NCI-H2107 (cell line): ENCODE results near the gene GALNT12.

Experiments
- DNase-seq: peaks from one replicate; lab custom pipeline; 2025; lab: John Stamatoyannopoulos, UW

Gene GALNT12

DNA sequence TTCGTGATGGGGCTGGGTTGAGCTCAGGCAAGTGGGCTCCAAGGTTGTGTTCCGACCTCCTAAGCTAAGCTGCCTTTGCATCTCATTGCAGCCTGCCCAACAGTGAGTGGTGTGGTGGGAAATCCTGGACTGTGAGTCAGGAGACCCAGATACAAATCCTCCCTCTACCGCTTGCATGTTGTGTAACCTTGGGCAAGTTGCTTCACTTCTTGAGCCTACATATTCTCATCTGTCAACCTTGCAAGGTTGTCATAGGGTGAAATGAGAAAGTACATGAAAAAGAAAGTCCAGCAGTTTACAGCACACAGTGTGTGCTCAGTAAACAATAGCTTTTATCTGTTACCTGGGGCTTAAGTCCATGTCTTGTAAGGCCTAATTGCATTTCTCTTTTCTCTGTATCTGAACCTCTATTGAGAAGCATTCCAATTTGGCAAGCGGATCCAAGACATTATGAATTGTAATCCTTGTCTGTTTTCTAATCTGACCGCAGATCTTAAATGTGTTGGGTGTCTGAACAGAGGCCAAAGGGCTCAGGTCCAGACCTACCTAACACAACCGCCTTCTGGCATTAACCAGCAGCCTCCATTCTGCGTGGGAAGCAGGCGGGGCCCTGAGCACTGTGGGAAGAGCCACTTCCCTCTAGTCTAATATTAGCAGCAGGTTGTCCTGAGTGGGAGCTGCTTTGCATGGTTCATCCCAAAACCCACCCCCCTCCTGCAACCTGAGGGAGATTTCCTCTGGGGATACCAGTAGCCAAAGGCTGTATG, 1.8 kb upstream of the GALNT12 start:
- no peak for DNase-seq

DNA sequence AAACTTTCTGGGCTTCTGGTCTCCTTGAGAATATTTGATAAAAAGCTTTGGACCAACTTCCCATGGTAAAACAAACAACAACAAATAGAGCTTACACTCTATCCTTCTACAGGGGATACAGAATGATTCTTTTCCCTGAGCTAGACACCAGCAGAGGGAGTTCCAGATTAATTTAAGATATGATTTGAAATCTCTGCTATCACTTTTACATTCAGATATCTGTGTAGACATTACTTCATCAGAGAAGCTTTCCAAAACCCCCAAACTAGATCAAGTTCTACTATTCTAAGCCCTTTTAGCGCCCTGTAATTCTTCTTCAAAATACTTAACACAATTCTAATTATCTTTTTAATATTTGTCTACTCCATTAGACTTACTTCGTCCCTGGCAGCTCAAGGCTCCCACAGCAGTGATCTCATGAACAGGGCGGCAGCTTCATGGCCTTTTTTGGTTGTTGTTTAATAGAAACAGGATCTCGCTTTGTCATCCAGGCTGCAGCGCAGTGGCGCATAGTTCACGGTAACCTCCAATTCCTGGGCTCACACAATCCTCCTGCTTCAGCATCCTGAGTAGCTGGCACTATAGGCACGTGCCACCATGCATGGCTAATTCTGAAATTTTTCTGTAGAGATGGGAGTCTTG, 955 bp upstream of the GALNT12 start:
- DNase-seq: no peak

DNA sequence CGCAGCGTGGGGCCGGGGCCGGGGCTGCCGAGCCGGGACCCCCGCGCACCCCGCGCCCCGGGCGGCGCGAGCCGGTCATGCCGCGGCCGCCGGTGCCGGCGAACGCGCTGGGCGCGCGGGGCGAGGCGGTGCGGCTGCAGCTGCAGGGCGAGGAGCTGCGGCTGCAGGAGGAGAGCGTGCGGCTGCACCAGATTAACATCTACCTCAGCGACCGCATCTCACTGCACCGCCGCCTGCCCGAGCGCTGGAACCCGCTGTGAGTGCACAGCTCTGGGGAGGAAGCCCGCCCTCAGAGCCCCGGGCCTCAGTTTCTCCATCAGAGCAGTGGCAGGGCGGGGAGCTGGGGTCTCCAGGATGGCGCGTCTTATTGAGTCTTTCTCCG, 335 bp downstream of the GALNT12 start:
- DNase-seq: no peak

DNA sequence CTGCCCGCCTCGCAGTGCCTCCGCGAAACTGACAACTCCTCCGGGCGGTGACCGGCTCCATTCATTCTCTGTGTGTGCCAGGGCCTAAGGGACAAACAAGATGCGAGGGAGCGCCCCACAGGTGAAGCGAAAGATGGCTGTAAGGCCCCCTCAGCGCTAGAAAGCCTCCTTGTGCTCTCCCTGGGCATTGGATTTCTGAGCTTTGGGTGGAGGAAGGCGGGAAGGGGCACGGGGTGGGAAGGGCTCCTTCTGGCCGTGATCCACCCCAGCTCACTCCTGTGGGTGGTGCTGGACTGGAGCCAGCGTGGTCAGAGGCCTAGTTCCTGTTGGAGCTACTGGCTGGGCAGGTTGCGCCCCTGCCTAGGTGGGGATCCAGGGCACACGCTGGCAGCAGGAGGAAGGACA, 943 bp downstream of the GALNT12 start:
- no peak for DNase-seq

DNA sequence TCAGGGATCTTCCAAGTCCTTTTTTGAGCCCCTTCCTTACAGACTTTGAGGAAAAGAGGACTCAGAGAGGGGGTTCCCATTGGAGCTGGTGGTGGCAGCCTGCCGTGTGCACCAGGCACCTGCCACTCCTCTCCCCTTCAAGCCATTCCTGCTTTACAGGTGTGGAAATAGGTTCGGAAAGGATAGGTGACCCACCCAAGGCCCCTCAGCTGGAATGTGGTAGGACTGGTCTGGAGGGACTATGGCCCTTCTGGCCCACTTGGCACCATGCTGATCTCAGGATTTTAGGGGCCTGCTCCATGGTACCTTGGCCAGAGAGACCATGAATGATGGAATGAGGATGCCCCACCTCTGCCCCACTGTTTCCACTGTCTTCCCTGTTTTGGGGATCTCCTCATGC, 1.4 kb downstream of the GALNT12 start:
- no peak for DNase-seq

DNA sequence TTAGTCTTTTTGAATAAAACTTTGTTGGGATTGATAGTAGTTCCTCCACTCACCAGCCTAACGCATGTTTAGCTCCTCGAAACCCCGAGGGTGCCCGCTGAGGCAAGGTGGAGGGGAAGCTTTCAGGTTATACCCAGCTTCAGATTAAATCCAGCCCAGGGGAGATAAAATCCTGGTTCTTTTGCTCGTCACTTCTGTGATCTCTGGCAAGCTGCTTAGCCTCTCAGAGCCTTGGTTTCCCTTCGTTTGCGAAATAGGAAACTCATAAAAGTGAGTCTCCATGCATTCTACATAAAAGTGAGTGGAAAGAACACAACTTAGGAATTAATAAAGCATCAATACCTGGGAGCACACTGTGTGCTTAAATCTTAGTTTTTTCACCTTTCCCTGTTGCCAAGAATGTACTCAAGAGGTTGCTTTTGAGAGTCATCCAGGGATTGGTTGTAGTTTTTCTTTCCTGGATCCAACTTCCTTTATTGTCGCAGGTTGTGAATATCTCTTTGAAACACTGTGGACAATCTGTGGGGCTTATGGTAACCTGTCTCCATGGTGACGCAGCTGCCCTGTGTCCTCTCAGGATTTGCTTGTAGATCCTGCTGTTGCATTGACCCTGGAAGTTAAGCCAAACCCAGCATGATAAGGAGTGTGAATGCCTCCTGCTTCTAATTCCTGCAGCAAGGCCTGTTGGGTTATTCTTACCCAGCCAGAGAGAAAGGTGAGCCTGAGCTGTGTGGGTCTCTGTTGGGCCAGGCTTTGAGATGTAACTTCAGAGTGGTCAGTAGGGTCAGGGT, 2.0 kb downstream of the GALNT12 start:
- no peak for DNase-seq

DNA sequence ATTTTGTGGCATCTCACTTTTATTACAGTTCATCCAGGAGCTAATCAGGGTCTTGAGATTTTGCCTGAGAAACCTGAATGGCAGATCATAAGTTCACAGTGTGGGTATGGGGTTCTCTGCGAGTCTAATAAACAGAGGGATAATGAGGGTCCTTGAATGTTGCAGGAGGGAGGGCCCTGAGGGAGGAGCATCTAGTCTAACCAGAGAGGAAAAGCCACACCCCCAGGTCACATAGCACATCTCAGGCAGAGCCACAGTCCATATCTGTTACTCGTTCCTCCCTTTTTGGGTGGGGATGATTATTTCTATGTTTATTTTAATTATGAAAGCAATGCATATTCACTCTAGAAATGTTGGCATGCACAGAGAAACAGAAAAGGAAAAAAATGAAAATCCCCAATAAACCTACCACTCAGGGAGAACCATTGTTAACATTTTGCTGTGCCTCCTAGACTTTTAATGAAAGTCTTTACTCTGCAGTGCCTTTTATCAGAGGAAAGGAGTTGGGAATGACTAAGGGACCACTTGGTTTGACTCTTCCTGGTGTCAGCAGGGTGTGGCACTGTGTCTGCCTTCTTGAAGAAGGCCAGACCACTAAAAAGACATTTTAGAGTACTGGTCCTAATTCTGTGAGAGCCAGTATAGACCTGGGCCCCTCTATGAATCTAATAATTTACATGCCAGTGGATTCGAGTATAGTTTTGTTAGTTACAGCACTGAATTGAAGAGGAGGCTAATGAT, 2.8 kb downstream of the GALNT12 start:
- no peak for DNase-seq

DNA sequence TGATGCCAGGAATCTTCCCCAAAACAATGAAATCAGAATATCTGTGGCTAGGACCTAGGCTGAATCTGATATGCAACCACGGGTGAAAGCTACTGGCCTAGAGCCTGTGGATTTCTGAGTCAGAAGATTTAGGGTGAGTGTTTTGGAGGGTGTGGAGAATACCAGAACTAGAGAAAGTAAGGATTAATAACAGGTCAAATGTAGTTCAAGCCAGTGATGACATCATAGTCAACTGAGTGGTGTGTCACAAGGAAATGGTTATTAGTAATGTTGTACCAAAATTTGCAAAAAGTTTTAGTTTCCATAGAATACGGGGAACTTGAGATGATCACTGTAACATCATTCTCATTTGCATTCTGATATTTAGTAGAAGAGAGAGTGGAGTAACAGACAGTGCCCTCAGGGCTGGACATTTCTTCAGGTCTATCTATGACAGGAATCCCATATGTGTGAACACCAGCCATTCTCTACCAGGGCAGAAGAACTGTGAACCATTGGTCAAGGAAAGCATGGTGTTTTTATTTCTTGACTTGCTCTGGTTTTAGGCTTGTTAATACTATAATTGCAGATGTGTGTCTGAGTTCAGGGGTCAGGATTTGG, 3.7 kb downstream of the GALNT12 start:
- DNase-seq: no peak

DNA sequence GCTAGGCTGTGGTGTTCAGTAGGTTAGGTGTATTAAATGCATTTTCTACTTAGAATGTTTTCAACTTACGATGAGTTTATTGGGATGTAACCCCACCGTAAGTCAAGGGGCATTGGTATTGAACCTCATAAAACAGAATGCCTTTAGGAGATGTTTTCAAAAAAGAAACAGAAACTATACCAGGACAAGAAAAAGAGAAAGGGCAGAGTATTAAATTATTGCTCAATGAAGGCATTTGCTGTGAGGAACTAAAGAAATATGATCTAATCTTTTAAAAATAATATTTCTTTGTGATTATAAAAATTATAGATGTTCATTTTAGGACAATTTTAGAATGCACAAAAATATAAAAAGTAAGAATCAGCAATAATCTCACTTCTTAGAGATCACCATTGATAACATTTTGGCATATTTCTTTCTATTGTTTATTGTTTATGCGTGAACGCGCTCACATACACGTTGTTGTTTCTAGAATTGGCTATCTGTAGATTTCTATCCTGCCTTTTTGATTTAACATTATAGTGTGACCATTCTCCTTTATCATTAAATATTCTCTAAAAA, 8.0 kb downstream of the GALNT12 start:
- DNase-seq: no peak

DNA sequence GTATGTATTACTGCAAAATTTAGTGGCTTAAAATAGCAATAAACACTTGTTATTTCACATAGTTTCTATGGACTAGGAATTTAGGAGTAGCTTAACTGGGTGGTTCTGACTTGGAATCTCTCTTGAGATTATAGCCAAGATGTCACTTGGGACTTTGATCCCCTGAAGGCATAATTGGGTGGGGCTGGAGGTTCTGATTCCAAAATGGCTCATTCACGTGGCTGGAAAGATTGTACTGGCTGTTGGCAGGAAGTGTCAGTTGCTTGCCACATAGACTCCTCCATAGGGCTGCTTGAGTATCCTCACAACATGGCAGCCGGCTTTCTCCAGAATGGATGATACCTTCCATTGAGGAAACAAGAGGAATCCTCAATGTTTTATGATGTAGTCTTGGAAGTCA, 11.3 kb downstream of the GALNT12 start:
- DNase-seq: no peak

DNA sequence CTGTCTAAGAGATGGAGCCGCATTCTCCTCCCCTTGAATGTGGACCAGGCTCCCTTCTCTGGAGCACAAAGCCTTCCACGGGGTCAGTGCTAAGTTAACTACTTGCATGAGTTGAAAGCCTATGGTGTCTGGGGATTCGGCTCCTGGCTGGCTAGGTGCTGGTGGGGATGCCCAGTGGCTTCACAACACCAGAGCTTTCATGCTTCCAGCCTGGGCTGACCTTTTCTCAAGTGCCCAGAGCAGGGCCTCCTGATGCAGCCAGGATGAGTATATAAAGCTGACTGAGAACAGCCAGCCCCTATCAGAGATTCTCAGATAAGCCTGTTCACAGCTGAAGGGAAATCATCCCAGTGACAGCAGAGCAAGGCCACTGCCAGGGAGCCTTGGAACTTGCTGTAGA, 11.8 kb downstream of the GALNT12 start:
- DNase-seq: no peak

DNA sequence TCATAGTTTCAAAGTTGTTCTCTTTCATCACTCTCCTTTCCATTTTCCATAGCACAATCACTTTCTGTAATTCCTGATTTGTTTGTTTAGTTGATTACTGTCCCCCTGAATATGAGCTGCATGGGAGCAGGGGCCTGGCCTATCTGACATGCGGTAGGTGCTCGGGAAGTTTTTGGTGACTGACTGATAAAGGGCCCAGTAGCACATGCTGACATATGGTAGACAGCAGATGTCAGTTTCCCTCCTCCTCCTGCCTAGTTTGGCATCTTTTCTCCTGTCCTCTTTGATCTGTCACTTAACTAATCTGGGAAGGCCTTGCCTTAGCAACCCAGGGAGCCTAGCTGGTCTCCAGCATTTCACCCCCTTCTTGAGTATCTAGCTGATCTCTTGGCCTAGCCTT, 14.4 kb downstream of the GALNT12 start:
- DNase-seq: no peak

DNA sequence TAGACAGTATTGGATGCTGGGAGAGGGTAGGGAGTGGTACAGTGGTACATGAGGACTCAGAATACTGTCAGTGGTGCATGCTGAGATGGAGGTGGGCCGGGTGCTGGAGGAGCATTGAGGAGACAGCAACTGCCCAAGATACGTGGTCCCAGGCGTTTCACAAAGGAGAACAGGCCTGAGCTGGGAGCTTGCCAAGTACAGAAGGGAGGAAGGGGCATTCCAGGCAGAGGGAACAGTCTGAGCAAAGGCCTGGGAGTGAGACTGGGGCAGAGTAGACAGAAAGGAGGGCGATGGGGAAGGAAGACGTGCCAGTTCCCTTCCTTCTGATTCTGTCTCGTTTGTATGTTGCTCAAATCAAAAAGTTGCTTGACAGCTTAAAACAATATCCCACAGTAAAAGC, 15.2 kb downstream of the GALNT12 start:
- DNase-seq: no peak

DNA sequence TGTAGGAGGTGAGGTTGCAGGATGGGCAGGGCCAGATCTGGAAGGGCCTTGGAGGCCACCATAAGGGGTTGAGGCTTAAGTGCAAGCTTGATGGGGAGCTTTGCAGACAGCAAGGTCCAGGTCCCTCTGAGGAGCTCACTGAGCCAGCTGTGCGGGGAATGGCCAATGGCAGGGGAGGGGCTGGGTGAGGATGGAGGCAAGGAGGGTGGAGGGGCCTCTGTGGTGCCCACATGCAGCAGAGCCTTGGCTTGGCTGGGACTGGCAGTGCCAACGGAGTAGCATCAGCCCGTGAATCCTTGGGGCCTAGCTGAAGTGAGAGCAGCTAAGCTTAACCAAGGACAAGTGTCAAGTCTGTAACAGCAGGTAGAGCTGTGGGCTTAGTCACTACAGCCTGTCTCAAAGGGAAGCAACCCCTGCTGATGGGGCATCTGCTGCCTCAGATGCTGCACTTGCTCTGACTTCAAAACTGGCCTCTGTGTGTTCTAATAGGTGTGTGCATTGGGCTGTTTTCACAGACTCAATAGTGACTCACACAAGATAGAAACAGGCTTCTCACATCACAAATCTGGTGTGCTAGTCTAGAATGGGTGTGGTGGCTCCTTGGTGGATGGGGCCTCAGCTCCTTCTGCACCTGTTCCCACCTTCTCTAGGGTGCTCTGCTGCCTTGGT, 16.3 kb downstream of the GALNT12 start:
- DNase-seq: no peak

DNA sequence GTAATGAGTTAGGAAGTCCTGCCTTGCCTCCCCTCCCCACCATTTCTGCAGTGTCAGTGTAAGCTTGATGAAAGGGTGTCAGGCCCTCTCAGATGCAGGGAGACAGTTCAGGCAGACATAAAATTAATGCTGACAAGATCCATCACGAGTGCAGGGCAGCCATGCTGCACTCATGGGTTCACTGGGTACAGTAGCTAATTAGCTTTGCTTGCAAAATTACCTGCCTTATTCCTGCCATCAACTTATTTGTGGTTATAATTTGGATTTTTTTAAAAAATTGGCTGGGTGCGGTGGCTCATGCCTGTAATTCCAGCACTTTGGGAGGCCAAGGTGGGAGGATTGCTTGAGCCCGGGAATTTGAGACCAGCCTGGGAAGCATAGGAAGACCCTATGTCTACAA, 17.9 kb downstream of the GALNT12 start:
- DNase-seq: no peak

DNA sequence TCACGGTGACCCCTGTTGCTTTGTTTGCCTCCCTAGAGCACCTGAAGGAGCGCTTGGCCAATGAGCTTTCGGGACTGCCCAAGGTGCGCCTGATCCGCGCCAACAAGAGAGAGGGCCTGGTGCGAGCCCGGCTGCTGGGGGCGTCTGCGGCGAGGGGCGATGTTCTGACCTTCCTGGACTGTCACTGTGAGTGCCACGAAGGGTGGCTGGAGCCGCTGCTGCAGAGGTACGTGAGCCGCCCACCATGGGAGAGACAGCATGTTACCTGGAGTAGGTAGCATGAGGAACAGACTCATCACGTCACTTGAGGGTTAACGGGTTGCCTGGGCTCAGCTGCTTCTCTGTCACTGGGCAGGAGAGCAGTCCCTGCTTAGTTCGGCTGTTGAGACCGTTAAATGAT, 19.2 kb downstream of the GALNT12 start:
- DNase-seq: no peak

DNA sequence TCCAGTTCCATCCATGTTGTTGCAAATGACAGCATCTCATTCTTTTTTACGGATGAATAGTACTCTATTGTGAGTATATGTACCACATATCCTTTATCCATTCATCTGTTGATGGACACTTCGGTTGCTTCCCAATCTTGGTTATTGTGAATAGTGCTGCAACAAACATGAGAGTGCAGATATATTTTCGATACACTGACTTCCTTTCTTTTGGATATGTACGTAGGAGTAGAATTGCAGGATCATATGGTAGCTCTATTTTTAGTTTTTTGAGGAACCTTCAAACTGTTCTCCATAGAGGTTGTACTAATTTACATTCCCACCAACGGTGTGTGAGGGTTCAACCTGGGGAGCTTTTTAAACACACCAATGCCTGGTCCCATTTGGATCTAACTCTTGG, 22.3 kb downstream of the GALNT12 start:
- no peak for DNase-seq

DNA sequence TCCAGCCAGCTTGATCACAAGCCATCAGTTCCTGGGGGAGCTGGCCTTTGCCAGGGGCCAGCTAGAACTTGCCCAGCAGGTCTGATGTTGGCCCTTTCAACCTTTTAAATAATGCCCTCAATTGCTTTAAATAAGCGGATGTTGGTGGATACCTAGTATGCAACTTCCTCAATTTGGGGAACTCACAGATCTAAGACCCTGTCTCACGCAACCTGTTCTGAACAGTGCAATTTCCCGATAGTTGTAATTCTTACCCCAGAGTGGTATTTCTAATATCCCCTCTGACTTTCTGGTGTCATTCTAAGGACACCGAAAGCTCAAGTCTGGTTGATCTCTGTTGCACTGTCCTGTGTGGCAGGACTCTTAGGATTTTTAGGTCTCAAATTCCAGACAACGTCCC, 23.1 kb downstream of the GALNT12 start:
- DNase-seq: no peak

DNA sequence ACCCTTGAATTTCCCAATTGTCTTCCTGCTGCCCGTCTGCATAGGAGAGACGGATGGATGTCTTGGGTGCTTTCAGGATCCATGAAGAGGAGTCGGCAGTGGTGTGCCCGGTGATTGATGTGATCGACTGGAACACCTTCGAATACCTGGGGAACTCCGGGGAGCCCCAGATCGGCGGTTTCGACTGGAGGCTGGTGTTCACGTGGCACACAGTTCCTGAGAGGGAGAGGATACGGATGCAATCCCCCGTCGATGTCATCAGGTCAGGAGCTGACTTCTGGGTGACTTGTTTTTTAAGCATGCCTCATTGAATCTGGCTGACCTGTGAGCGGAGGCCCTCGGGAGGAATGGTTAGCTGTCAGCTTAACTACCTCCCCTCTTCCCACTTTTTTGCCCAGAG, 24.2 kb downstream of the GALNT12 start:
- DNase-seq: no peak

DNA sequence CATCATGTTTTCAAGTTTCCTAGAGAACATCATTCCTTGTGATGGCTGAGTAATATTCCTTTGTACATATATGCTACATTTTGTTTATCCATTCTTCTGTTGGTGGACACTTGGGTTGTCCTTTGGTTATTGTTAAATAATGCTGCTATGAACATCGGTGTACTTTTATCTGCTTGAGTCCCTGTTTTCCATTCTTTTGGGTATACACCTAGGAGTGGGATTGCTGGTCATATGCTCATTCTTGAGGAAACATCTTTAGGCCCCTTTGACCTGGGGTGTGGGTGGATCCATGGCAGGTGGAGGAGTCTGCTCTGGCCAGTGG, 25.3 kb downstream of the GALNT12 start:
- no peak for DNase-seq
